Ovary (tissue), 3 donors: ENCODE measurements around the gene TRPM5.

ENCODE experiments used
- CTCF ChIP-seq, 3 donors: fragments of 450-650 bp in 2 of 3; fragments of 200-600 bp in 1 of 3; IDR thresholded peaks; one replicate each; pipeline versions ENCODE4 v1.5.1 to v1.8.0; 2016 to 2022; ENCODE audit warnings: antibody characterized with exemption in 3 of 3, mild to moderate bottlenecking in 1 of 3
- EP300 ChIP-seq: sonication (generic); formaldehyde crosslinking; IDR thresholded peaks from one replicate; pipeline ENCODE4 v1.6.1; 2017; ENCODE audit warnings: antibody characterized with exemption
- POLR2A ChIP-seq: fragments of 450-650 bp; IDR thresholded peaks from one replicate; pipeline ENCODE4 v1.6.1; 2017; ENCODE audit warnings: antibody characterized with exemption, mild to moderate bottlenecking, moderate library complexity
- donor health status: DM: no; HTN: no; CAD: no.

- no peak for TF ChIP-seq POLR2A
- no peak for TF ChIP-seq CTCF (IDR thresholded peaks at IDR 0.05)
- no peak for TF ChIP-seq EP300
Observed at GRCh38 chr11:2425506-2425905, 18.8 kb downstream of the TRPM5 start.
